NB4 (cell line): Measurements from ENCODE around the gene TERT.

Experiments used
- MYC ChIP-seq: IDR thresholded peaks from 2 replicates; pipeline ENCODE4 v1.6.1; 2011; ENCODE audit warnings: low read depth, low read length
- POLR2A ChIP-seq: IDR thresholded peaks from 2 replicates; pipeline ENCODE4 v1.6.1; 2011; ENCODE audit warnings: mild to moderate bottlenecking; ENCODE audit not compliant: insufficient read length; ENCODE audit errors: extremely low read depth
- TF ChIP-seq, protein P1 (sequence below): IDR thresholded peaks from one replicate; pipeline ENCODE4 v1.5.1; 2012; ENCODE audit warnings: low read depth, low read length

DNA sequence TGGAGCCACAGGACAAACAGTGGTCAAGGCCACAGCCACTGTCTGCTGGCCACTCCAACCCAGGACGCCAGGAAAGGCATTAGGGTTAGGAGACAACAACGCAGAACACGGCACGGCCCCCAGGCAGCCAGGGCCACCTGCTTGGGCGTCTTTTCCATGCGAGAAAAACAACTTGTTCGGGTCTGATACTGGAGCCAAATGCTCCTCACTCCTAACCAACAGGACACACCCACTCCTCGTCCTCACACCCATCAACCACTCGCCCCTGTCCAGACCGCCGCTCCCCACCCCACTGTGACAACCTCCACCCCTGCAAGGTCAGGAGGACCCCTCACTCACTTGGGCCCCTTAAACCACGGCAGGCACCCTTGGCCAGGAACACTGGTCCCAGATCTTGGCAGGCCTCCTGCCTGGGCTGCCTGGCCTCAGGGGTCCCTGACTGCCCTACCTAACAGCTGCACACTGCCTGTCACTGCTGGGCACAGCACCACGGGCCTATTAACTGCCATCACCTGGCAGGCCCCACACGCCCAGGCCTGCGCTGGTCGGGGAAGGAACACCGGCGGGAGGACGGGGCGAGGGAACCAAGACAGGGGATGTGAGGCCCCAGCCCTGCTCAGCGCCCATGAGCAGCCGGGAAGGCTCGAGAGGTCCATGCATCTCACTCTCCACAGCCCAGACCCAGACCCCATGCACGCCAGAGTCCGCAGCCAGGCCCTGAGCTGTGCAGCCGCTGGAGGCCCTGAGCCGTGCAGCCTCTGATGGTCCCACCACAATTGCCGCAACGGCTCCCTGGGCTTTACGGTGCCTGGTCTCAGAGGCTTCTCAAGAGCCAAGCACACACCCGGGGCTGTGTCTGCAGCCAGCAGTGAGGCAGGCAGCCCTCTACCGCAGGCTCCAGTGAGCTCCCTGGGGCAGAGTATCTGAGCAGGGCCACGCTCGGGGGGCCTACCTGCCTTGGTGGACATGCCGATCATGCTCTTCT lies 36.3 kb upstream of the TERT start:
- TF ChIP-seq, protein P1, sequence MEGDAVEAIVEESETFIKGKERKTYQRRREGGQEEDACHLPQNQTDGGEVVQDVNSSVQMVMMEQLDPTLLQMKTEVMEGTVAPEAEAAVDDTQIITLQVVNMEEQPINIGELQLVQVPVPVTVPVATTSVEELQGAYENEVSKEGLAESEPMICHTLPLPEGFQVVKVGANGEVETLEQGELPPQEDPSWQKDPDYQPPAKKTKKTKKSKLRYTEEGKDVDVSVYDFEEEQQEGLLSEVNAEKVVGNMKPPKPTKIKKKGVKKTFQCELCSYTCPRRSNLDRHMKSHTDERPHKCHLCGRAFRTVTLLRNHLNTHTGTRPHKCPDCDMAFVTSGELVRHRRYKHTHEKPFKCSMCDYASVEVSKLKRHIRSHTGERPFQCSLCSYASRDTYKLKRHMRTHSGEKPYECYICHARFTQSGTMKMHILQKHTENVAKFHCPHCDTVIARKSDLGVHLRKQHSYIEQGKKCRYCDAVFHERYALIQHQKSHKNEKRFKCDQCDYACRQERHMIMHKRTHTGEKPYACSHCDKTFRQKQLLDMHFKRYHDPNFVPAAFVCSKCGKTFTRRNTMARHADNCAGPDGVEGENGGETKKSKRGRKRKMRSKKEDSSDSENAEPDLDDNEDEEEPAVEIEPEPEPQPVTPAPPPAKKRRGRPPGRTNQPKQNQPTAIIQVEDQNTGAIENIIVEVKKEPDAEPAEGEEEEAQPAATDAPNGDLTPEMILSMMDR, result no peak
- TF ChIP-seq POLR2A (no peak), MYC (no peak)
